Stimulated activated memory B cell treated with anti-CD40 and anti-IgM and Interleukin-4, amounts not matched to agents 10 μg/mL and 1 μg/mL and 100 μg/mL, for 72 hours (primary cell): ENCODE measurements around the gene ARHGAP26.
A peak's percentile ranks its signal among the peaks of the same experiment; 100 is the strongest.

Source experiments
- ATAC-seq: fragments of 150-1000 bp; cut with Tn5 transposase; 2 replicates; pipeline ENCODE4 v1.10.0; 2021
- H3K27ac Mint-ChIP-seq: one replicate; pipeline ENCODE4 v1.8.0; 2022; ENCODE audit warnings: mild to moderate bottlenecking, mixed read lengths
- H3K27me3 Mint-ChIP-seq: one replicate; pipeline ENCODE4 v1.8.0; 2022; ENCODE audit warnings: mixed read lengths
- H3K36me3 Mint-ChIP-seq: one replicate; pipeline ENCODE4 v1.8.0; 2022; ENCODE audit warnings: mixed read lengths
- H3K4me1 Mint-ChIP-seq: one replicate; pipeline ENCODE4 v1.8.0; 2022; ENCODE audit warnings: mixed read lengths
- H3K4me3 Mint-ChIP-seq: one replicate; pipeline ENCODE4 v1.8.0; 2022; ENCODE audit warnings: mild to moderate bottlenecking, moderate library complexity, mixed read lengths
- H3K9me3 Mint-ChIP-seq: one replicate; pipeline ENCODE4 v1.8.0; 2022; ENCODE audit warnings: mixed read lengths

The ARHGAP26 gene

DNA sequence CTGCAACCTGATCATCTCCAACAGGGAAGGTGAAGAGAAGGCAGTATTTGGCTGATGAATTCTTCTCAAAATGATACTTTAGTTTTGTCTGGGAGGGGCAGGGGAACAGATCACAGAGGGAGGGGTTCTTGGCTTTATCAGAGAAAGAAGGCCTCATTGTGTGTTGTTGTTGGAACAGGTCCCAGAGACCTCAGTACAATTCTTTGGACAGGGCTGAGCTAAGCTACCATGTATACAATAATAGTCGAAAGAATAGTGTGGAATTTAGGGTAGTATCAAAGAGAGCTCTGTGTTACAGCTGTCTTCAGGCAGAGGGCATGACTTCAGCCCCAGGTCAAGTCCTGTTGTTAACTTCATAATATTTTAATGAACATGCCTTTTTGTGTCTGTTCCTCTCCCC, 39.9 kb downstream of the ARHGAP26 start:
- no peak for ATAC-seq
- H3K27ac Mint-ChIP-seq, result no peak overlapping the region
- no peaks in the 10 kb centered on the region for H3K36me3 Mint-ChIP-seq
- no peaks in the 10 kb centered on the region for H3K9me3 Mint-ChIP-seq
- peaks cover 44% of the 10 kb centered on the region for H3K4me1 Mint-ChIP-seq
- no peaks in the 10 kb centered on the region for H3K27me3 Mint-ChIP-seq
- no peak overlapping the region for H3K4me3 Mint-ChIP-seq

DNA sequence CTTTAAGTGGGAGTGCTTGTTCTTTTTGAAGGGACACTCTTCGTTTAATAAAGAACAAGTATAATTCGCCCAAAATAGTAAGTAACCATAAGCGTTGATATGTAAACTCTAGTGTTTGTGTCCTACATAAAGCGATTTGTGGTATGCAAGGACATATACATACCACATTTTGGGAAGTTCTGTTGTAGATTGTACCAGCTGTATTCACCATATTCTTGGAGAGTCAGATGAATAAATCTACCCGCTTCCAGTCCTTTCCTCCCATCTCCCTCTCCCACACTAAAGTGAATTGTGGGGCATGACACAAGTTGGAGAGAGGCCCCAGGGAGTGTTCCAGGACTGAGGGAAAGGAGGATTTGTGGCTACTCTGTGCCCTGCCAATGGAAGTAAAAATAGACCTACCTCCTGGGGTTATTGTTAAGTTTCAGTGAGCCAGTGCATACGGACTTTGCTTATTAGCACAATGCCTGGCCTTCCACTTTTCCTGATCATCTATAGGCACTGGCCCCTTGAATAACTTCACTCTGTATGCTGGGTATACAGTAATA, 40.6 kb downstream of the ARHGAP26 start:
- H3K27me3 Mint-ChIP-seq, result no peaks in the 10 kb centered on the region
- peaks cover 44% of the 10 kb centered on the region for H3K4me1 Mint-ChIP-seq
- no peak overlapping the region for H3K27ac Mint-ChIP-seq
- H3K9me3 Mint-ChIP-seq, result no peaks in the 10 kb centered on the region
- no peak overlapping the region for H3K4me3 Mint-ChIP-seq
- no peaks in the 10 kb centered on the region for H3K36me3 Mint-ChIP-seq
- ATAC-seq, result no peak

DNA sequence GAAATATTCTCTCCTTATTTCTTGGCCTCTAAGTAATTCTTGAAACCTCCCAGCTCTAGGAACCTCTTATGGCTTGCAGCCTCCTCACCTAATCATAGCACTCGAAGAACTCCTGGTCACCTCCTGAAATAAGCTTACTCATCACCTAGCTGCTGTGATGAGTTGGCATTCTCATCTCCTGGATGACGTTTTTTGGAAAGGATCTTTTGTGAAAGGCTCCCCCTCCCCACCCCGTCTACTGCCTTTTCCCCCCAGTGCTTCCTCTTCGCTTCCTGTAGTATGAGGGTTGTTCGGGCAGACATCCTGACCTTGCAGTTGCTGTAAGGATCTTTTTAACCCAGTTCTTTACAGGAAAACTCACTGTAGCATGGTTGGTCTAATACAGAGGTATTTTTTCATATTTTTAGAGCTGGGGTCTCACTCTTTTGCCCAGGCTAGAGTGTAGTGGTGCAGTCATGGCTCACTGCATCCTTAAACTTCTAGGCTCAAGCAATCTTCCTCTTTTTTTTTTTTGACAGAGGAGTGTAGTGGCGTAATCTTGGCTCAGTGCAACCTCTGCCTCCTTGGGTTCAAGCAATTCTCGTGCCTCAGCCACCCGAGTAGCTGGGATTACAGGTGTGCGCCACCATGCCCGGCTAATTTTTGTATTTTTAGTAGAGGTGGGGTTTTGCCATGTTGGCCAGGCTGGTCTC, 41.8 kb downstream of the ARHGAP26 start:
- Mint-ChIP-seq H3K36me3 (no peaks in the 10 kb centered on the region), H3K27ac (no peak overlapping the region), H3K27me3 (no peaks in the 10 kb centered on the region), H3K4me1 (peaks cover 40% of the 10 kb centered on the region), H3K4me3 (no peak overlapping the region), H3K9me3 (no peaks in the 10 kb centered on the region)
- no peak for ATAC-seq

DNA sequence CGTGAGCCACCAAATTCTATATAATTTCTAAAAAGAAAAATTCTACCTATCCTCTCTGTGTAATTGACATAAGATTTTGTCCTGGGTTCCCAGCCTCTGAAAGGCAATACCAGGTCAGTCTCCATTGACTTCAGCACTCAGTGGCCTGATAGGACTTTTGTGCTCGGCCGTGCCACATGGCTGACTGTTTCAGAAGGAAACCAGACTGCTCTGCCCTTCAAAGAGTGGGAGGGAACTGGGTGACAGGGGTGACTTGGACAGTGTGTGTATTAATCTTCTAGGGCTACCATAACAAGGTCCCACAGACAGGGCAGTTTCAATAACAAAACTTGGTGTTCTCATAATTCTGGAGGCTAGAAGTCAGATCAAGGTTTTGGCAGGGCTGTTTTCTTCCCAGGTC, 43.0 kb downstream of the ARHGAP26 start:
- no peaks in the 10 kb centered on the region for H3K27me3 Mint-ChIP-seq
- ATAC-seq, result no peak
- no peaks in the 10 kb centered on the region for H3K9me3 Mint-ChIP-seq
- H3K4me3 Mint-ChIP-seq, result no peak overlapping the region
- peaks cover 28% of the 10 kb centered on the region for H3K4me1 Mint-ChIP-seq
- H3K27ac Mint-ChIP-seq, result no peak overlapping the region
- H3K36me3 Mint-ChIP-seq, result no peaks in the 10 kb centered on the region

DNA sequence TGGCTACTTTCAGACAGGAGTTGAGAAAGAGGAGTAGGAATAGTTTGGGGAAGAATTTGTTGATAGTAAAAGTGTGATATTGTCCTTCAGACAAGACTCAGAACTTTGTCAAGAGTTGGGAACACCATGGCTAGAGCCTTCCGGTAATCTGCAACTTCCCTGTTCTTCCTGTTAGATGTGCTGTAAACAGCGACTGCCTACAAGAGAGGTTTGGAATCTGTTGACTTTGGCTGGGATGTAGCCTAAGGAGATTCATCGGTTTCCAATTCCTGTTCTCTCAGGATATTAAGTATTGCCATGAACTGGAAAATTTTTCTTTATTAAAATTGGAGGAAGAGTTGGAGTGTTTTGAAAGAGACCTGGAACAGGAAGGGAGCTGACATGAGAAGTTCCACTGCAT, 43.9 kb downstream of the ARHGAP26 start:
- Mint-ChIP-seq H3K27me3 (no peaks in the 10 kb centered on the region), H3K4me1 (peaks cover 19% of the 10 kb centered on the region), H3K27ac (no peak overlapping the region), H3K4me3 (no peak overlapping the region), H3K9me3 (no peaks in the 10 kb centered on the region), H3K36me3 (no peaks in the 10 kb centered on the region)
- ATAC-seq, result no peak

DNA sequence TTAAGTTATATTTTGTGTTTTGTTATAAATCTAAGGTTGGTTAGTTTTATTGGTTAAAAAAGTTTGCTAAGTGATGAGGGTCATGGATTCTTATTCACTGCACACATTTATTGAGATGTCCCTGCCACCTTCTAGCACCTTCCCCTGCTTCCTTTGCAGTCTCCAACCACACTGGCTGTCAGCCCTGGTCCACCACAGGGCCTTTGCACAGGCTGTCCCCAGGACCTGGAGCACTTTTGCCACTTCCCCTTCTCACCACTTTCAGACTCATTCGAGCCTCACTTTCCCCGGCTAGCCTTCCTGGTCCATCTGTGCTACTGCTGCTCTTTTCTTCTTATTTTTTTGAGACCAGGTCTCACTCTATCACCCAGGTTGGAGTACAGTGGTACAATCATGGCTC, 45.3 kb downstream of the ARHGAP26 start:
- no peaks in the 10 kb centered on the region for H3K36me3 Mint-ChIP-seq
- no peak overlapping the region for H3K4me3 Mint-ChIP-seq
- ATAC-seq, result no peak
- no peak overlapping the region for H3K27ac Mint-ChIP-seq
- no peaks in the 10 kb centered on the region for H3K27me3 Mint-ChIP-seq
- H3K4me1 Mint-ChIP-seq, result peaks cover 9% of the 10 kb centered on the region
- H3K9me3 Mint-ChIP-seq, result no peaks in the 10 kb centered on the region

DNA sequence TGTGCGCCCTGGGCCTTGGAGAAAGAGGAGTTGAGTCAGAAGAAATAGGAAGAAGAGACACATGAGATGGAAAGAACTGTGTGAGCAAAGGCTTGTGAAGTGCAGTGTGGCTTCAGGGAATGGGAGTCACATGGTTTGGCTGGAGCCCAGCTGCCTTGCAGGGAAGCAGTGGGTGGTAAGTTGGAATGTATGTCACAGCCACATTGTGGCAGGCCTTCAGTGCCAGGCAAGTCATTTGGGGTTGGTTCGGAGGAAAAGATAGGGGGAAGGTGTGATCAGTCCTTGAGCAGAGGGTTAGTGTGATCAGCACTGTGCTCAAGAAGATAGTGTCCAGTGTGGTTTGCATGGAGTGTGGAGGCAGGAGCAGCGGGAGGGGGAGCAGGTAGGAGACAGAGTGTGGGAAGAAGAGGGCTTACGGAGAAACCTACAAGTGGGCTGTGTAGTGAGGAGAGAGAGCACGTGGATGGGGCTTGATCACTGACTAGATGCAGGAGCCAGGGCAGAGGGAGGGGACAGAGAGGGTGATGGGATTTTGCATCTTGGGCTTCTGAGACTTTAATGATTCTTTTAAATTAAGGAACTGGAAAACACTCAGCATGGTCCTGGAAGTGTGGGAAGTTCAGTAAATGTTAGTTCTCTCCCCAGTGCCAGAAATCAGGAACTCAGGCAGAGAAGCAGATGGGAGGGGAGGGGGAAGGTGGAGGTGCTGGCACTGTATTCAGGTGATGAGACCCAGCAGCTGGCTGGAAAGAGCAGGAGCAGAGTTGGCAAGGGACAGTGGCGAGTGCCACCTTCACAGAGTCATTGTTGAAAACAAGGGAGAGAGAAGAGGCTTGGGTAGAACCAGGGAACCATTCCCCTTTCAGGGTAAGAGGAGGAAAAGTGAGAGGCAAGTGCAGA, 46.6 kb downstream of the ARHGAP26 start:
- Mint-ChIP-seq H3K36me3 (no peaks in the 10 kb centered on the region), H3K27me3 (no peaks in the 10 kb centered on the region), H3K9me3 (no peaks in the 10 kb centered on the region), H3K4me3 (no peak overlapping the region), H3K27ac (no peak overlapping the region), H3K4me1 (peaks cover 8% of the 10 kb centered on the region)
- no peak for ATAC-seq

- H3K4me1 Mint-ChIP-seq, result peaks cover 5% of the 10 kb centered on the region
- H3K27me3 Mint-ChIP-seq, result no peaks in the 10 kb centered on the region
- no peaks in the 10 kb centered on the region for H3K36me3 Mint-ChIP-seq
- H3K9me3 Mint-ChIP-seq, result no peaks in the 10 kb centered on the region
- no peak for ATAC-seq
- no peak overlapping the region for H3K4me3 Mint-ChIP-seq
- no peak overlapping the region for H3K27ac Mint-ChIP-seq
Measured at GRCh38 chr5:142817949-142818431, 47.8 kb downstream of the ARHGAP26 start.

DNA sequence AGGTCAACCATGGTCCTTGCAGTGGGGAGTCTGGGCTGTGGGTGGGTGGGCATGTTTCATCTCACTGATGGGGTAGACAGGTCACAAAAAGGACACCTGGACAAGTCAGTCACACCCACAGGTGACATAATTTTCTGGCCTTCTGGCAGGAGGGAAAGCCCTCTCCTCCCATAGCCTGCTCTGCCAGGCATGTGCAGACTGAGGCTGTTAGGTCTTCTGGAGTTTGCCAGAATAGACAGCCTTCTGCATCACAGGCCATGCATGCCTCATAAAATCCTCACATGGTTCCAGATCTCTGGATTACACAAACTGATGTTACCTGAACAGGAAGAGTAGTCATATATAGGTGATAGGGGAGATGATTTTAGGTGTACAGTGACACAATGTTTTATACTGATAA, 49.1 kb downstream of the ARHGAP26 start:
- H3K27ac Mint-ChIP-seq, result no peak overlapping the region
- no peaks in the 10 kb centered on the region for H3K36me3 Mint-ChIP-seq
- ATAC-seq, result no peak
- no peaks in the 10 kb centered on the region for H3K27me3 Mint-ChIP-seq
- no peaks in the 10 kb centered on the region for H3K9me3 Mint-ChIP-seq
- no peak overlapping the region for H3K4me3 Mint-ChIP-seq
- H3K4me1 Mint-ChIP-seq, result peaks cover 5% of the 10 kb centered on the region

- peaks cover 5% of the 10 kb centered on the region for H3K4me1 Mint-ChIP-seq
- no peak overlapping the region for H3K27ac Mint-ChIP-seq
- H3K9me3 Mint-ChIP-seq, result no peaks in the 10 kb centered on the region
- ATAC-seq, result no peak
- H3K27me3 Mint-ChIP-seq, result no peaks in the 10 kb centered on the region
- no peak overlapping the region for H3K4me3 Mint-ChIP-seq
- H3K36me3 Mint-ChIP-seq, result no peaks in the 10 kb centered on the region
Measured at GRCh38 chr5:142819825-142820224, 49.6 kb downstream of the ARHGAP26 start.

- Mint-ChIP-seq H3K27me3 (no peaks in the 10 kb centered on the region), H3K4me3 (no peak overlapping the region), H3K9me3 (no peaks in the 10 kb centered on the region), H3K4me1 (peaks cover 5% of the 10 kb centered on the region), H3K27ac (no peak overlapping the region), H3K36me3 (no peaks in the 10 kb centered on the region)
- no peak for ATAC-seq
Measured at GRCh38 chr5:142820447-142820846, 50.3 kb downstream of the ARHGAP26 start.

DNA sequence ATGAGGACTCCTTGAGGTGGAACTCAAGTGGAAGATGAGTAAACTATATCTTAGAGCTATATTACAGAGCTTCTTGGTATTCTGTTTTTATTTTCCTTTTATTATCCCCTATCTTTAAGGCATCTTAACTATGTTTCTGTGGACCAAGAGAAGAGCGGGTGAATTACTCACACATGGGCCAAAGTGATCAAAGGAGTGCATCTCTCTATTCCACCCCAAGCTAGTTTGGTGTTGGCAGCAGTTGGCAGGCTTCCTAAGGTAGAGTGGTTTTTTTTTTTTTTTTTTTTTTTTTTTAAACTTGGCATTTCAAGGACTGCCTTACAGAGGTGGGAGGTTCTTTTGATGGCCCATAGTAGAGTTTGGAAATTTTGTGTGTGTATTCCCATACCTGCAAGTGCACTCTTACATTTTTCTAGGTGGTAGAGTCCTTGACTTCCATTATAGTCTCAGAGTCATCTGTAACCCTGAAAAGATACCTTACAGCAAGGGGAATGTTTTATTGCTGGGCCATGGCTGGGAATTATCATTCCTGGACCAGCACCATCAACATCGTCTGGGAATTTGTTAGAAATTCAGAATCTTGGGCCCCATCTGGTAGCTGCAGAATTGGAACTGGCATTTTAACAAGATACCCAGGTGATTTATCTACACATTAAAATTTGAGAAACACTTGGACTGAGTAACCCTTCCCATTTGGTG, 51.0 kb downstream of the ARHGAP26 start:
- Mint-ChIP-seq H3K4me3 (no peak overlapping the region), H3K27me3 (no peaks in the 10 kb centered on the region), H3K4me1 (peaks cover 5% of the 10 kb centered on the region), H3K36me3 (no peaks in the 10 kb centered on the region), H3K9me3 (no peaks in the 10 kb centered on the region), H3K27ac (no peak overlapping the region)
- ATAC-seq, result no peak

GRCh38 chr5:142821733-142822487, 51.7 kb downstream of the ARHGAP26 start:
- Mint-ChIP-seq H3K9me3 (no peaks in the 10 kb centered on the region), H3K27ac (no peak overlapping the region), H3K36me3 (no peaks in the 10 kb centered on the region), H3K27me3 (no peaks in the 10 kb centered on the region), H3K4me1 (peaks cover 7% of the 10 kb centered on the region), H3K4me3 (no peak overlapping the region)
- ATAC-seq, result peak; percentile 69

GRCh38 chr5:142823126-142823525, 52.9 kb downstream of the ARHGAP26 start:
- ATAC-seq, result no peak
- no peaks in the 10 kb centered on the region for H3K9me3 Mint-ChIP-seq
- no peaks in the 10 kb centered on the region for H3K27me3 Mint-ChIP-seq
- no peak overlapping the region for H3K4me3 Mint-ChIP-seq
- H3K36me3 Mint-ChIP-seq, result no peaks in the 10 kb centered on the region
- peaks cover 12% of the 10 kb centered on the region for H3K4me1 Mint-ChIP-seq
- no peak overlapping the region for H3K27ac Mint-ChIP-seq

GRCh38 chr5:142823806-142824205, 53.6 kb downstream of the ARHGAP26 start:
- Mint-ChIP-seq H3K27ac (no peak overlapping the region), H3K36me3 (no peaks in the 10 kb centered on the region), H3K4me3 (no peak overlapping the region), H3K4me1 (peaks cover 12% of the 10 kb centered on the region), H3K9me3 (no peaks in the 10 kb centered on the region), H3K27me3 (no peaks in the 10 kb centered on the region)
- no peak for ATAC-seq
